GM18868 (cell line): ENCODE measurements around the gene CHMP5.

Experiments used
- ATAC-seq: cut with Tn5 transposase; IDR thresholded peaks from one replicate; pipeline ENCODE4 v1.9.1; 2021; ENCODE audit warnings: mild to moderate bottlenecking, moderate library complexity; ENCODE audit not compliant: unreplicated experiment

Gene CHMP5

GRCh38 chr9:33264473-33265177 is at the start of gene CHMP5, which contains the start of gene BAG1:
Gene CHMP5 (plus strand): TSS chr9:33265049. CDS start chr9:33265079, 30 bp downstream.
Gene BAG1 (minus strand): TSS chr9:33264708.
- ATAC-seq, result peak; percentile 85

- ATAC-seq, result no peak
Observed at GRCh38 chr9:33220681-33221567, 43.9 kb upstream of the CHMP5 start.

- no peak for ATAC-seq
Observed at GRCh38 chr9:33221568-33221884, 43.3 kb upstream of the CHMP5 start.

- no peak for ATAC-seq
Observed at GRCh38 chr9:33222031-33222430, 42.8 kb upstream of the CHMP5 start.

GRCh38 chr9:33223696-33224095 is 41.2 kb upstream of the CHMP5 start:
- no peak for ATAC-seq

GRCh38 chr9:33225319-33226147 is 39.3 kb upstream of the CHMP5 start:
- peak; percentile 30 for ATAC-seq

GRCh38 chr9:33227008-33227398 is 37.8 kb upstream of the CHMP5 start:
- ATAC-seq, result peak; percentile 76

- no peak for ATAC-seq
Observed at GRCh38 chr9:33227741-33228140, 37.1 kb upstream of the CHMP5 start.

GRCh38 chr9:33228606-33229005 is 36.2 kb upstream of the CHMP5 start:
- ATAC-seq, result no peak

GRCh38 chr9:33229359-33230114 is 35.3 kb upstream of the CHMP5 start:
- no peak for ATAC-seq

- no peak for ATAC-seq
Observed at GRCh38 chr9:33230756-33231622, 33.9 kb upstream of the CHMP5 start.

GRCh38 chr9:33231623-33231942 is 33.3 kb upstream of the CHMP5 start:
- no peak for ATAC-seq

GRCh38 chr9:33232815-33233214 is 32.0 kb upstream of the CHMP5 start:
- no peak for ATAC-seq

- ATAC-seq, result no peak
Observed at GRCh38 chr9:33233626-33234342, 31.1 kb upstream of the CHMP5 start.

GRCh38 chr9:33234511-33235467 is 30.1 kb upstream of the CHMP5 start:
- ATAC-seq, result peak; percentile 66

- no peak for ATAC-seq
Observed at GRCh38 chr9:33236571-33236970, 28.3 kb upstream of the CHMP5 start.

GRCh38 chr9:33239921-33240320 is 24.9 kb upstream of the CHMP5 start, which contains the start of gene SPINK4:
Gene SPINK4 (plus strand): TSS chr9:33240167. CDS start chr9:33240209, 42 bp downstream.
- no peak for ATAC-seq

- no peak for ATAC-seq
Observed at GRCh38 chr9:33241298-33241697, 23.6 kb upstream of the CHMP5 start.
